Panc1 (cell line): ENCODE results near the gene TSPAN3. TPM values are rescaled to one million over a fixed set of nuclear protein-coding genes. Genes with fewer than 3 reads are reported as not detected.

ENCODE experiments used
- ATAC-seq: fragments of 200-7000 bp; cut with Tn5 transposase; 2 replicates; pipeline ENCODE4 v1.9.1; 2020; ENCODE audit warnings: mild to moderate bottlenecking, moderate library complexity
- BruUV-seq: library from RNA; stranded (reverse); fragments of 400-500 nt; replicated peaks from 2 replicates; lab custom pipeline; 2021; lab: Mats Ljungman, UMichigan
- CTCF ChIA-PET: fragments of 300-600 bp; sonication (Branson Sonifier 250); formaldehyde crosslinking; loops from one replicate; lab custom pipeline; 2022; ENCODE audit warnings: antibody characterized with exemption; lab: Charles Lee
- POLR2A ChIA-PET: fragments of 300-600 bp; sonication (Branson Sonifier 250); formaldehyde crosslinking; loops from one replicate; lab custom pipeline; 2022; ENCODE audit warnings: antibody characterized with exemption; lab: Charles Lee
- DNase-seq: peaks from one replicate; pipeline ENCODE4 v3.0.0-alpha.2; 2010; ENCODE audit warnings: low read depth, low spot score
- H3K27ac ChIP-seq: 2 replicates; pipeline ENCODE4 v1.5.1; 2011; ENCODE audit warnings: mild to moderate bottlenecking, low read length, inconsistent platforms
- H3K27me3 ChIP-seq: fragments of 200-500 bp; sonication (Bioruptor generic); 2 replicates; pipeline ENCODE4 v1.6.0; 2014; ENCODE audit warnings: low read length, inconsistent platforms; ENCODE audit not compliant: control insufficient read depth, insufficient read depth
- H3K36me3 ChIP-seq: fragments of 200-500 bp; sonication (Bioruptor generic); 2 replicates; pipeline ENCODE4 v1.5.1; 2014; ENCODE audit warnings: inconsistent platforms, mild to moderate bottlenecking, low read length, moderate library complexity; ENCODE audit not compliant: control insufficient read depth, insufficient read depth
- H3K4me1 ChIP-seq: 2 replicates; pipeline ENCODE4 v1.5.1; 2011; ENCODE audit warnings: inconsistent platforms, mild to moderate bottlenecking, low read length, moderate library complexity; ENCODE audit not compliant: control insufficient read depth, insufficient read depth
- H3K4me3 ChIP-seq, 2 experiments: 2 replicates each; pipeline ENCODE4 v1.5.1; 2011 to 2012; ENCODE audit warnings: low read depth in 2 of 2, low read length in 2 of 2, mild to moderate bottlenecking in 2 of 2, inconsistent platforms in 1 of 2, moderate library complexity in 1 of 2
- H3K9me3 ChIP-seq: fragments of 200-500 bp; sonication (Bioruptor generic); 2 replicates; pipeline ENCODE4 v1.5.1; 2014; ENCODE audit warnings: low read depth, mild to moderate bottlenecking, inconsistent platforms, low read length, moderate library complexity; ENCODE audit not compliant: control insufficient read depth, insufficient read depth
- POLR2AphosphoS5 ChIP-seq: IDR thresholded peaks from 2 replicates; pipeline ENCODE4 v1.6.1; 2012; ENCODE audit warnings: mild to moderate bottlenecking, low read depth, low read length, moderate library complexity
- SIN3A ChIP-seq: IDR thresholded peaks from 2 replicates; pipeline ENCODE4 v1.6.1; 2012; ENCODE audit warnings: low read depth, mild to moderate bottlenecking, low read length, moderate library complexity, borderline replicate concordance; ENCODE audit not compliant: insufficient read depth
- TCF7L2 ChIP-seq: IDR thresholded peaks from 2 replicates; pipeline ENCODE4 v1.6.1; 2011; ENCODE audit warnings: mild to moderate bottlenecking, low read depth, low read length, inconsistent platforms
- in situ Hi-C: cut with HindIII; loops from 2 replicates; pipeline ENCODE4 v1.10.0; 2016; ENCODE audit warnings: low sequenced_read_pairs, low pct_unique_long_range_greater_than_20kb
- intact Hi-C: fragments of 100-400 bp; cut with micrococcal nuclease; formaldehyde crosslinking; loops from one replicate; pipeline ENCODE4 v1.10.0; 2022; ENCODE audit not compliant: unreplicated experiment
- total RNA-seq: library from RNA; stranded (reverse); gene quantifications from one replicate; pipeline ENCODE4 v1.2.1, GENCODE V29; 2021; ENCODE audit not compliant: unreplicated experiment
- TF ChIP-seq, protein P1 (sequence below), 2 experiments: IDR thresholded peaks; 2 replicates each; pipeline ENCODE4 v1.6.1; 2011 to 2012; ENCODE audit warnings: low read depth in 2 of 2, control low read depth in 1 of 2, low read length in 1 of 2, mild to moderate bottlenecking in 1 of 2, moderate library complexity in 1 of 2; ENCODE audit not compliant: insufficient read depth in 1 of 2
- TF ChIP-seq, protein P2 (sequence below): fragments of 450-650 bp; IDR thresholded peaks from 2 replicates; pipeline ENCODE4 v1.5.1; 2017; ENCODE audit warnings: mild to moderate bottlenecking

The TSPAN3 gene
- total RNA-seq, 1 experiment from 2014 or later, result 130 TPM

DNA sequence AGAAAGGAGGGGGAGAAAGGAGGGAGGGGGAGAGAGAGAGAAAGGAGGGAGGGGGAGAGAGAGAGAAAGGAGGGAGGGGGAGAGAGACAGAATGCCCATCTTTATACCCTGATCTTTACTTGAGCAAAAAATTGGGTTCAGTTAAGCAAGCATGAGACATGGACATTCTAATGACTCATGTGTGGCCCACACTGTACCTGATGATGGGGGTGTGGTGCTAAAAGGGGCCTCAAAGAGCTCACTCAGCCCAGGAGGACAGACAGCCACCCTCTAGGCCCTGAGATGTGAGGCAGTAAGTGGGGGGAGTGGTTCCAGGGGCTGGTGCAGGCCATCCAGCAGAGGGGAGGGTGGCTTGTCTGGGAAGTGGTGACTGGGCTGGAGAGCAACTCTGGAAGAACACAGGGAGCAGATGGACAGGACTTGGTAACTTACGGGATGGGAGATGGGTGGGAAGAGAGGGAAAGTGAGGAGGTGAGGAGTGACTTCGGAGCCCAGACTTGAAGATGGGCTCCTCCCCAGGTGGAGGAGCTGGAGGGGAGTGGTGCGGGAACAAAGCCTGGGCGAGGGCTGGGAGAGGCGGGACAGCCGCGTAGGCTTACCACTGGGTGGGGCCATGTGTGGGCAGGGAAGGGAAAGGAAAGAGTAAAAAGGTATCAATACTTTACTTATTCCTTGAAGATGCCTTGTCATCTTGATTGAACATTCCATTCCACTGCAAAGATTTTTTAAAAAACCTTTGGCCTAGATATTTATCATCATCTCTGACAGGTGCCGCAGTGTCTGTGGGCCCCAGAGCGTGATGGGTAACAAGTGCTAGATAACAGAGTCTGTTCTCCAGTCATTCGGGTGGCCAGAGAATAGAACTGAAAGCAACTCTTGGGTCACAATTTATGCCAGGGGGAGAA, 32.3 kb downstream of the TSPAN3 start:
- in situ Hi-C loops, result no loop called here
- H3K27me3 ChIP-seq, result no peaks in the 10 kb centered on the region
- TF ChIP-seq TCF7L2 (no peak), POLR2AphosphoS5 (no peak), SIN3A (no peak)
- TF ChIP-seq, protein P1, sequence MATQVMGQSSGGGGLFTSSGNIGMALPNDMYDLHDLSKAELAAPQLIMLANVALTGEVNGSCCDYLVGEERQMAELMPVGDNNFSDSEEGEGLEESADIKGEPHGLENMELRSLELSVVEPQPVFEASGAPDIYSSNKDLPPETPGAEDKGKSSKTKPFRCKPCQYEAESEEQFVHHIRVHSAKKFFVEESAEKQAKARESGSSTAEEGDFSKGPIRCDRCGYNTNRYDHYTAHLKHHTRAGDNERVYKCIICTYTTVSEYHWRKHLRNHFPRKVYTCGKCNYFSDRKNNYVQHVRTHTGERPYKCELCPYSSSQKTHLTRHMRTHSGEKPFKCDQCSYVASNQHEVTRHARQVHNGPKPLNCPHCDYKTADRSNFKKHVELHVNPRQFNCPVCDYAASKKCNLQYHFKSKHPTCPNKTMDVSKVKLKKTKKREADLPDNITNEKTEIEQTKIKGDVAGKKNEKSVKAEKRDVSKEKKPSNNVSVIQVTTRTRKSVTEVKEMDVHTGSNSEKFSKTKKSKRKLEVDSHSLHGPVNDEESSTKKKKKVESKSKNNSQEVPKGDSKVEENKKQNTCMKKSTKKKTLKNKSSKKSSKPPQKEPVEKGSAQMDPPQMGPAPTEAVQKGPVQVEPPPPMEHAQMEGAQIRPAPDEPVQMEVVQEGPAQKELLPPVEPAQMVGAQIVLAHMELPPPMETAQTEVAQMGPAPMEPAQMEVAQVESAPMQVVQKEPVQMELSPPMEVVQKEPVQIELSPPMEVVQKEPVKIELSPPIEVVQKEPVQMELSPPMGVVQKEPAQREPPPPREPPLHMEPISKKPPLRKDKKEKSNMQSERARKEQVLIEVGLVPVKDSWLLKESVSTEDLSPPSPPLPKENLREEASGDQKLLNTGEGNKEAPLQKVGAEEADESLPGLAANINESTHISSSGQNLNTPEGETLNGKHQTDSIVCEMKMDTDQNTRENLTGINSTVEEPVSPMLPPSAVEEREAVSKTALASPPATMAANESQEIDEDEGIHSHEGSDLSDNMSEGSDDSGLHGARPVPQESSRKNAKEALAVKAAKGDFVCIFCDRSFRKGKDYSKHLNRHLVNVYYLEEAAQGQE (IDR thresholded peaks at IDR 0.05; ENCODE audit: insufficient read depth in 1 of 2, low read depth in 2 of 2, low read length in 1 of 2), result no peak
- TF ChIP-seq, protein P2, sequence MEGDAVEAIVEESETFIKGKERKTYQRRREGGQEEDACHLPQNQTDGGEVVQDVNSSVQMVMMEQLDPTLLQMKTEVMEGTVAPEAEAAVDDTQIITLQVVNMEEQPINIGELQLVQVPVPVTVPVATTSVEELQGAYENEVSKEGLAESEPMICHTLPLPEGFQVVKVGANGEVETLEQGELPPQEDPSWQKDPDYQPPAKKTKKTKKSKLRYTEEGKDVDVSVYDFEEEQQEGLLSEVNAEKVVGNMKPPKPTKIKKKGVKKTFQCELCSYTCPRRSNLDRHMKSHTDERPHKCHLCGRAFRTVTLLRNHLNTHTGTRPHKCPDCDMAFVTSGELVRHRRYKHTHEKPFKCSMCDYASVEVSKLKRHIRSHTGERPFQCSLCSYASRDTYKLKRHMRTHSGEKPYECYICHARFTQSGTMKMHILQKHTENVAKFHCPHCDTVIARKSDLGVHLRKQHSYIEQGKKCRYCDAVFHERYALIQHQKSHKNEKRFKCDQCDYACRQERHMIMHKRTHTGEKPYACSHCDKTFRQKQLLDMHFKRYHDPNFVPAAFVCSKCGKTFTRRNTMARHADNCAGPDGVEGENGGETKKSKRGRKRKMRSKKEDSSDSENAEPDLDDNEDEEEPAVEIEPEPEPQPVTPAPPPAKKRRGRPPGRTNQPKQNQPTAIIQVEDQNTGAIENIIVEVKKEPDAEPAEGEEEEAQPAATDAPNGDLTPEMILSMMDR, result no peak
- no peak for ATAC-seq
- BruUV-seq, result no TSS peak
- no peaks in the 10 kb centered on the region for H3K36me3 ChIP-seq
- ChIA-PET CTCF (no interaction called here), POLR2A (no interaction called here)
- H3K4me1 ChIP-seq, result no peaks in the 10 kb centered on the region
- intact Hi-C loops, result no loop called here
- H3K27ac ChIP-seq, result no peak overlapping the region
- DNase-seq, result no peak
- no peaks in the 10 kb centered on the region for H3K9me3 ChIP-seq
- H3K4me3 ChIP-seq, result no peak overlapping the region

DNA sequence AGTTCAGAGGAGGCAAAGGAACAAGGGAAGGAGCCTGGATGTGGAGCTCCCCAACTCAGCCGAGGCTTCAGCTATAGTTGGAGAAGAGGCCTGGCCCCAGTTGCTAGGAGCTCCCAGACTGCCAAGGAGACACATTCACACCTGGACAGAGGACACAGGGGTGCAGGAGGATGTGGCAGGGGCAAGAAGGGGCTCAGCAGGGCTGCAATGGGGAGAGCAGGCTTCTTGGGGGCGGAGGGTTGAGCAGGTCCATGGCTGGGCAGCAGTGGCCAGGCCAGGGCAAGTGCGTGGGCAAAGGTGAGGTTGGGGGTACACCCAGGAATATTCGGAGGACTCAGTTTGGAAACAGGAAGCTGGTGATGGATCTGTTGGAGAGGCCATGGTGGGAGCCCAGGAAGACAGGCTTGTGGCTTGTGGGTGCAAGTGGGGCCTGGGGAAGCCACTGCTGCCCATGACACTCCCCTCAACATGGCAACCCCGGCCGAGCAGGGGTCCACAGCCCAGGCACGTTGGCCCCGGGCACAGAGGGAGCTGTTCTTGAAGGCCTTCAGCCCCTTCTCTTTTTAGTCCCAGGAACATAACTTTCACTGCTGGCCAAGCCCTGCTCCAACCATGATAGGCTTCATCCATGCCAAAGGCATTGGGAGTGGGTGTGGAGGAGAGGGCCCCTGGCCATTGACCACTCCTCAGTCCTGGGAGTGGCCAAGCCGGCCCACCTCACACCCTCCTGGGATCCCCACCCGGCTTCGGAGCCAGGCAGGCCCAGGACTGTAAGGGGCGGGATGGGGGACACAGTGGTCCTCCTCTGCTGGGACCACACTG, 33.3 kb downstream of the TSPAN3 start:
- in situ Hi-C loops, result no loop called here
- no peak overlapping the region for H3K4me3 ChIP-seq
- no peak overlapping the region for H3K27ac ChIP-seq
- no peaks in the 10 kb centered on the region for H3K27me3 ChIP-seq
- TF ChIP-seq SIN3A, result no peak
- TF ChIP-seq, protein P1 (IDR thresholded peaks at IDR 0.05; ENCODE audit: insufficient read depth in 1 of 2, low read depth in 2 of 2, low read length in 1 of 2), result no peak
- TF ChIP-seq POLR2AphosphoS5, result no peak
- TF ChIP-seq TCF7L2, result no peak
- TF ChIP-seq, protein P2, result no peak
- no peaks in the 10 kb centered on the region for H3K36me3 ChIP-seq
- H3K4me1 ChIP-seq, result no peaks in the 10 kb centered on the region
- no peak for ATAC-seq
- DNase-seq, result no peak
- no peaks in the 10 kb centered on the region for H3K9me3 ChIP-seq
- intact Hi-C loops, result no loop called here
- no TSS peak for BruUV-seq
- ChIA-PET POLR2A (interaction anchor here (0.6 kb wide), 1 partner anchor 55 kb away, joined by 23 read pairs; no protein-coding TSS in a partner anchor), CTCF (no interaction called here)
